ENCODE measurements around the gene LEPROT. TPM values are rescaled to one million over a fixed set of nuclear protein-coding genes. Genes with fewer than 3 reads are reported as not detected.
A peak's percentile ranks its signal among the peaks of the same experiment; 100 is the strongest.

Gene LEPROT
- total and polyA plus RNA-seq, 4 donors, result 23.6 to 43.4 (median 36.3) TPM

DNA sequence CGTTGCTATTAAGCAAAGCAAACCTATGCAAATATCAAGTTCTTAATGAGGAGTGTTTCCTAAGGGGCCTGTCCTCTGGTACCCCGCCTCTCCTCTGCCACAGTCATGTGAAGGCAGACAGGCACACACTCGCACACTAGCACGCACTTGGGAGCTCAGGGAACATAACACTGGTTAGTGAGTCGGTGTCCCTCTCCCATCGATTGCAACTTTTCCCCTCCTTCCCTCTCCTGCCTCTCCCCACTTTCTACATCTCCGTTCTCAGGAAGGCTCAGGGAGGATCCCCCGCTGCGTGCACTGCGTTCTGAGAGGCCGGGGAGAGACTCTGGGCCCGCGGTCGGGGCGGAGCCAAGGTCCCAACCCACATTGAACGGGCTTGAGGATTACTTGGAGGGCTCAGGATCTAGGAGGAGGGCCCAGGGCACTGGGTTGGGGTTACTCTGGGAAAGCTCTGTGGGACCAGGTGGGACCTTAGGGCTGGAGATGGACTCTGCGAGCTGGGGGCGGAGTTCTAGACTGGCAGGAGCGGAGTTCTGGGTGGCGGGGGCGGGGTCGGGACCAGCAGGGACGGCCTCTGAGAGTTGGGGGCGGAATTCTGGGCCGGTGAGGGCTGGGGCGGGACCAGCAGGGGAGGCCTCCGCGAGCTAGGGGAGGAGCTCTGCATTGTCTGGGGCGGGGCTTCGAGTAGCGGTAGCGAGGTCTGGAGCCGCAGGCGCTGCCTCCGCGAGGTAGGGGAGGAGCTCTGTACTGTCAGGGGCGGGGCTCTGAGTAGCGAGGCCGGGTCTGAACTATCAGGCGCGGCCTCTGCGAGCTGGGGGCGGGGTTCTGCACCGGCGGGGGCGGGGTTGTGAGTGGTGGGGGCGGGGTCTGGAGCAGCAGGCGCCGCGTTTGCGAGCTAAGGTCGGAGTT is 533 bp upstream of the LEPROT start:
- Histone ChIP-seq H3K36me3 (ENCODE audit: control insufficient read depth in 4 of 4, insufficient read depth in 3 of 4, low read depth in 1 of 4, low read length in 3 of 4) (no peaks in the 10 kb centered on the region), H3K4me3 (ENCODE audit: low read depth in 1 of 3, low read length in 3 of 3) (peak overlapping the region; percentile 64 to 72 (median 64)), H3K27ac (ENCODE audit: low read depth in 1 of 2, low read length in 2 of 2) (peak overlapping the region; percentile 73 to 92), H3K9ac (ENCODE audit: low read depth in 1 of 2, low read length in 2 of 2) (peak overlapping the region; percentile 30 to 68), H3K4me1 (ENCODE audit: control insufficient read depth in 4 of 4, insufficient read depth in 4 of 4, low read length in 3 of 4) (peaks cover 0 to 19% (median 12%) of the 10 kb centered on the region in 4 donors), H3K9me3 (ENCODE audit: control insufficient read depth in 4 of 4, low read length in 3 of 4) (no peaks in the 10 kb centered on the region), H3K27me3 (ENCODE audit: control insufficient read depth in 4 of 4, insufficient read depth in 4 of 4, low read length in 3 of 4) (no peaks in the 10 kb centered on the region)
- WGBS, result 2% methylated on average over 52 of the region's 52 CpGs
- peak; percentile 99 for DNase-seq (ENCODE audit: low spot score)
- TF ChIP-seq, protein P1, sequence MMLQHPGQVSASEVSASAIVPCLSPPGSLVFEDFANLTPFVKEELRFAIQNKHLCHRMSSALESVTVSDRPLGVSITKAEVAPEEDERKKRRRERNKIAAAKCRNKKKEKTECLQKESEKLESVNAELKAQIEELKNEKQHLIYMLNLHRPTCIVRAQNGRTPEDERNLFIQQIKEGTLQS (IDR thresholded peaks at IDR 0.05), result no peak
- TF ChIP-seq YY1 (IDR thresholded peaks at IDR 0.05) (no peak), RXRA (IDR thresholded peaks at IDR 0.05) (peak; percentile 15 to 31), HNF4A (conservative IDR thresholded peaks at IDR 0.05) (peak; percentile 56 to 80), FOXA1 (IDR thresholded peaks at IDR 0.05) (peak; percentile 39), SP1 (IDR thresholded peaks at IDR 0.05) (peak; percentile 83), RAD21 (IDR thresholded peaks at IDR 0.05) (peak; percentile 26 to 36), JUND (IDR thresholded peaks at IDR 0.05) (no peak), EGR1 (IDR thresholded peaks at IDR 0.05; ENCODE audit: low read depth in 2 of 2) (peak; percentile 55 to 84), GABPA (IDR thresholded peaks at IDR 0.05 in 1 of 2, conservative IDR thresholded peaks at IDR 0.05 in 1 of 2) (no peak), TAF1 (conservative IDR thresholded peaks at IDR 0.05) (peak; percentile 66), FOXA2 (IDR thresholded peaks at IDR 0.05) (no peak), HNF4G (IDR thresholded peaks at IDR 0.05) (peak; percentile 20), NR2F2 (IDR thresholded peaks at IDR 0.05) (no peak)
- TF ChIP-seq, protein P2, sequence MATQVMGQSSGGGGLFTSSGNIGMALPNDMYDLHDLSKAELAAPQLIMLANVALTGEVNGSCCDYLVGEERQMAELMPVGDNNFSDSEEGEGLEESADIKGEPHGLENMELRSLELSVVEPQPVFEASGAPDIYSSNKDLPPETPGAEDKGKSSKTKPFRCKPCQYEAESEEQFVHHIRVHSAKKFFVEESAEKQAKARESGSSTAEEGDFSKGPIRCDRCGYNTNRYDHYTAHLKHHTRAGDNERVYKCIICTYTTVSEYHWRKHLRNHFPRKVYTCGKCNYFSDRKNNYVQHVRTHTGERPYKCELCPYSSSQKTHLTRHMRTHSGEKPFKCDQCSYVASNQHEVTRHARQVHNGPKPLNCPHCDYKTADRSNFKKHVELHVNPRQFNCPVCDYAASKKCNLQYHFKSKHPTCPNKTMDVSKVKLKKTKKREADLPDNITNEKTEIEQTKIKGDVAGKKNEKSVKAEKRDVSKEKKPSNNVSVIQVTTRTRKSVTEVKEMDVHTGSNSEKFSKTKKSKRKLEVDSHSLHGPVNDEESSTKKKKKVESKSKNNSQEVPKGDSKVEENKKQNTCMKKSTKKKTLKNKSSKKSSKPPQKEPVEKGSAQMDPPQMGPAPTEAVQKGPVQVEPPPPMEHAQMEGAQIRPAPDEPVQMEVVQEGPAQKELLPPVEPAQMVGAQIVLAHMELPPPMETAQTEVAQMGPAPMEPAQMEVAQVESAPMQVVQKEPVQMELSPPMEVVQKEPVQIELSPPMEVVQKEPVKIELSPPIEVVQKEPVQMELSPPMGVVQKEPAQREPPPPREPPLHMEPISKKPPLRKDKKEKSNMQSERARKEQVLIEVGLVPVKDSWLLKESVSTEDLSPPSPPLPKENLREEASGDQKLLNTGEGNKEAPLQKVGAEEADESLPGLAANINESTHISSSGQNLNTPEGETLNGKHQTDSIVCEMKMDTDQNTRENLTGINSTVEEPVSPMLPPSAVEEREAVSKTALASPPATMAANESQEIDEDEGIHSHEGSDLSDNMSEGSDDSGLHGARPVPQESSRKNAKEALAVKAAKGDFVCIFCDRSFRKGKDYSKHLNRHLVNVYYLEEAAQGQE (IDR thresholded peaks at IDR 0.05), result no peak
- TF ChIP-seq, protein P3, sequence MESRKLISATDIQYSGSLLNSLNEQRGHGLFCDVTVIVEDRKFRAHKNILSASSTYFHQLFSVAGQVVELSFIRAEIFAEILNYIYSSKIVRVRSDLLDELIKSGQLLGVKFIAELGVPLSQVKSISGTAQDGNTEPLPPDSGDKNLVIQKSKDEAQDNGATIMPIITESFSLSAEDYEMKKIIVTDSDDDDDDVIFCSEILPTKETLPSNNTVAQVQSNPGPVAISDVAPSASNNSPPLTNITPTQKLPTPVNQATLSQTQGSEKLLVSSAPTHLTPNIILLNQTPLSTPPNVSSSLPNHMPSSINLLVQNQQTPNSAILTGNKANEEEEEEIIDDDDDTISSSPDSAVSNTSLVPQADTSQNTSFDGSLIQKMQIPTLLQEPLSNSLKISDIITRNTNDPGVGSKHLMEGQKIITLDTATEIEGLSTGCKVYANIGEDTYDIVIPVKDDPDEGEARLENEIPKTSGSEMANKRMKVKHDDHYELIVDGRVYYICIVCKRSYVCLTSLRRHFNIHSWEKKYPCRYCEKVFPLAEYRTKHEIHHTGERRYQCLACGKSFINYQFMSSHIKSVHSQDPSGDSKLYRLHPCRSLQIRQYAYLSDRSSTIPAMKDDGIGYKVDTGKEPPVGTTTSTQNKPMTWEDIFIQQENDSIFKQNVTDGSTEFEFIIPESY (IDR thresholded peaks at IDR 0.05), result no peak
- TF ChIP-seq, protein P4, sequence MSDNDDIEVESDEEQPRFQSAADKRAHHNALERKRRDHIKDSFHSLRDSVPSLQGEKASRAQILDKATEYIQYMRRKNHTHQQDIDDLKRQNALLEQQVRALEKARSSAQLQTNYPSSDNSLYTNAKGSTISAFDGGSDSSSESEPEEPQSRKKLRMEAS (IDR thresholded peaks at IDR 0.05), result no peak
- TF ChIP-seq, protein P5, sequence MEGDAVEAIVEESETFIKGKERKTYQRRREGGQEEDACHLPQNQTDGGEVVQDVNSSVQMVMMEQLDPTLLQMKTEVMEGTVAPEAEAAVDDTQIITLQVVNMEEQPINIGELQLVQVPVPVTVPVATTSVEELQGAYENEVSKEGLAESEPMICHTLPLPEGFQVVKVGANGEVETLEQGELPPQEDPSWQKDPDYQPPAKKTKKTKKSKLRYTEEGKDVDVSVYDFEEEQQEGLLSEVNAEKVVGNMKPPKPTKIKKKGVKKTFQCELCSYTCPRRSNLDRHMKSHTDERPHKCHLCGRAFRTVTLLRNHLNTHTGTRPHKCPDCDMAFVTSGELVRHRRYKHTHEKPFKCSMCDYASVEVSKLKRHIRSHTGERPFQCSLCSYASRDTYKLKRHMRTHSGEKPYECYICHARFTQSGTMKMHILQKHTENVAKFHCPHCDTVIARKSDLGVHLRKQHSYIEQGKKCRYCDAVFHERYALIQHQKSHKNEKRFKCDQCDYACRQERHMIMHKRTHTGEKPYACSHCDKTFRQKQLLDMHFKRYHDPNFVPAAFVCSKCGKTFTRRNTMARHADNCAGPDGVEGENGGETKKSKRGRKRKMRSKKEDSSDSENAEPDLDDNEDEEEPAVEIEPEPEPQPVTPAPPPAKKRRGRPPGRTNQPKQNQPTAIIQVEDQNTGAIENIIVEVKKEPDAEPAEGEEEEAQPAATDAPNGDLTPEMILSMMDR (IDR thresholded peaks at IDR 0.05; ENCODE audit: low read depth, low read length, missing input control), result no peak

Measured in liver (tissue), 9 donors.